SU-DHL-6 (cell line): Measurements from ENCODE around the gene MIPEP.

Experiments used
- CTCF ChIP-seq: fragments of 200-600 bp; sonication (generic); IDR thresholded peaks from one replicate; pipeline ENCODE4 v1.5.1; 2017; ENCODE audit warnings: antibody characterized with exemption, mild to moderate bottlenecking, low read length, moderate library complexity; ENCODE audit not compliant: insufficient read depth, poor library complexity, severe bottlenecking
- EZH2phosphoT487 ChIP-seq: fragments of 200-600 bp; sonication (generic), shearing (Covaris generic); conservative IDR thresholded peaks from 2 replicates; pipeline ENCODE4 v1.6.1; 2018; ENCODE audit warnings: mild to moderate bottlenecking, antibody characterized with exemption, low read length, moderate library complexity, mixed read lengths

GRCh38 chr13:23859904-23860303 lies 29.3 kb downstream of the MIPEP start:
- TF ChIP-seq CTCF (no peak), EZH2phosphoT487 (no peak)
